ENCODE results near the gene AGPAT4. TPM values are rescaled to one million over a fixed set of nuclear protein-coding genes. Genes with fewer than 3 reads are reported as not detected.

Gene AGPAT4
- total RNA-seq, 1 donor from 2014 or later: 4.7 TPM

DNA sequence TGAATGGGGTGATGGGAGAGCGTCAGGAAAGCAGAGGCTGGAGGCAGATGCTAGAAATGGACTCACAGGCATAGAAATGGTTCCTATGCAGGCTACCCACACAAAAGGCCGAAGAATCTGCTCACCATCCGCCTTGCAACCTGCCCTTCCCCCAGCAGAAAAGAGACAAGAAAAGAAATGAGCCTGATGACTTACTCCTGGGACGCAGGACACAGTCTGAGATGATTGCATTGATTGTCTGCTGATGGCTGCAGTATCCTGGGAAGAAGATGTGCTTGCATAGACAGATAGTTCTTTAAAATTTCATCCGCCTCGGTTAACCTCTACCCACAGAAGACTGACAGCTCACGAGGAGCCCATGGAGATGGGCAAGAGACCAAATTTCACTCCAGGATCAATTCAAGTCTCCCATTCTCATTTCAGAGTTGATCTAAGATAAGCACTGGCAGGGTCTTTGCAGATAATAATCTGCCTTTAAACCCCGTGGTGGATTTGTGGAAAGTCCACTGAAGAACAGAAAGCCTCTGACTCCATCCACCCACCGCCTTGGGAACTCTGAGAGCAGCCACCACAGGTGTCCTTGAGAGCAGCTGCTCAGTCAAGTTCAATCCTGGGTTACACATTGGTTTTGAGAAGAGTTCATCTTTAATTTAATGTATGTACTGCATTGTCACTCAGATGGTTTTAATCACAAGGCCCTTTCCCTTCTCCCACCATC is 7.2 kb downstream of the AGPAT4 start:
- intact Hi-C loops (cut with micrococcal nuclease): no loop called here
- Mint-ChIP-seq H3K27ac (no peak overlapping the region), H3K9me3 (no peaks in the 10 kb centered on the region), H3K27me3 (no peaks in the 10 kb centered on the region), H3K4me3 (no peak overlapping the region), H3K4me1 (peaks cover 2% of the 10 kb centered on the region), H3K36me3 (ENCODE audit: low read depth) (no peaks in the 10 kb centered on the region)
- ChIA-PET CTCF (no interaction called here), POLR2A (no interaction called here)
- ATAC-seq (ENCODE audit: low read depth) (no peak), DNase-seq (no peak)
- no peak for TF ChIP-seq CTCF (IDR thresholded peaks at IDR 0.05)

GRCh38 chr6:161265975-161266374 is 7.9 kb downstream of the AGPAT4 start:
- POLR2A ChIA-PET: no interaction called here
- Mint-ChIP-seq H3K27ac (no peak overlapping the region), H3K27me3 (no peaks in the 10 kb centered on the region), H3K9me3 (no peaks in the 10 kb centered on the region), H3K4me3 (no peak overlapping the region), H3K36me3 (ENCODE audit: low read depth) (no peaks in the 10 kb centered on the region), H3K4me1 (peaks cover 2% of the 10 kb centered on the region)
- intact Hi-C loops (cut with micrococcal nuclease): no loop called here
- DNase-seq: no peak
- ATAC-seq (ENCODE audit: low read depth): no peak
- TF ChIP-seq CTCF (IDR thresholded peaks at IDR 0.05): no peak
- CTCF ChIA-PET: no interaction called here

DNA sequence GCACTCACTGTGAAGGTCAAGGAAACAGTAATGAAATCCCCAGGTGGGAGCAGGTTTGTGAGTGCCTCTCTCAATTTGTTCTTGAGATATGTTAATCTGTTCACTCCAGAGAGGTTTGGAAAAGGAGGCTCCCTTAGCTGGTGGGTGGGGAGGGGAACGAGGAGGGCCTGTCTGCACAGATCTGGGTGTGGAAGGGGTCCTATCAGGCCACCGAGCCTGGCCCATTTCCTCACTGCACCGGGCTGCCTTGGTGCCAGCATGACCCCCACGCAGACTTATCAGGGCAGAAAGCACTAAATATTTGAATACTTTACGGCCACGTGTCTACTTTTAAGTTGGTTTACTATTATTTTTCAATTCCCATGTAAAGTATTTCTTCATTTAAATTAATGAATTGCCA is 8.3 kb downstream of the AGPAT4 start:
- no peaks in the 10 kb centered on the region for H3K27me3 Mint-ChIP-seq
- POLR2A ChIA-PET: no interaction called here
- H3K27ac Mint-ChIP-seq: no peak overlapping the region
- DNase-seq (no peak), ATAC-seq (ENCODE audit: low read depth) (no peak)
- no peak for TF ChIP-seq CTCF (IDR thresholded peaks at IDR 0.05)
- no peaks in the 10 kb centered on the region for H3K9me3 Mint-ChIP-seq
- intact Hi-C loops (cut with micrococcal nuclease): no loop called here
- no peak overlapping the region for H3K4me3 Mint-ChIP-seq
- H3K36me3 Mint-ChIP-seq (ENCODE audit: low read depth): no peaks in the 10 kb centered on the region
- H3K4me1 Mint-ChIP-seq: peaks cover 2% of the 10 kb centered on the region
- CTCF ChIA-PET: no interaction called here

- H3K36me3 Mint-ChIP-seq (ENCODE audit: low read depth): no peaks in the 10 kb centered on the region
- POLR2A ChIA-PET: interaction anchor here (0.5 kb wide), 1 partner anchor 11 kb away, joined by 7 read pairs; no protein-coding TSS in a partner anchor
Measured at GRCh38 chr6:161264181-161264580, 9.7 kb downstream of the AGPAT4 start.

DNA sequence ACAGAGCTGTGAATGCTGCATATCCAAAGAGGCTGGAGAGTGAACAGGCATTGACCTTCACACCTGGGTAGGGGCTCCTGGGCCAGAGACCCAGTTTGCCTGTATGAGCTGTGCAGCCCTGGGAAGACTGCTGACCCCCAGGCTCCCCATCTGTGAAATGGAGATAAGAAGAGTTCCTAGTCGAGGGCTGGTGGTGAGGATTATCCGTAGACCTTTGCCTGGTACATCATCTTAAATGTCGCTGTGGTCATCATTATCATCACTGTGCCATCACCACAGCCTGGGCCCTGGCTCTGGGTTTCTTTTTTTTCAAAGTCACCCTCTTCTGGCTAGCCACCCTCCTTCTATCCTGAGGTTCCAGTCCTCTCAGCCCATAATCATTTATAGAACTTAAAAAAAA is 12.0 kb downstream of the AGPAT4 start:
- no peaks in the 10 kb centered on the region for H3K36me3 Mint-ChIP-seq (ENCODE audit: low read depth)
- no peak overlapping the region for H3K4me3 Mint-ChIP-seq
- no peaks in the 10 kb centered on the region for H3K27me3 Mint-ChIP-seq
- ATAC-seq (ENCODE audit: low read depth): no peak
- no peak for DNase-seq
- no peak for TF ChIP-seq CTCF (IDR thresholded peaks at IDR 0.05)
- H3K9me3 Mint-ChIP-seq: no peaks in the 10 kb centered on the region
- H3K27ac Mint-ChIP-seq: no peak overlapping the region
- ChIA-PET CTCF (no interaction called here), POLR2A (no interaction called here)
- intact Hi-C loops (cut with micrococcal nuclease): no loop called here
- H3K4me1 Mint-ChIP-seq: no peaks in the 10 kb centered on the region

More at GRCh38 chr6:161264181-161264580, 9.7 kb downstream of the AGPAT4 start:
- no peak for ATAC-seq (ENCODE audit: low read depth)
- CTCF ChIA-PET: no interaction called here
- H3K4me1 Mint-ChIP-seq: peaks cover 2% of the 10 kb centered on the region
- TF ChIP-seq CTCF (IDR thresholded peaks at IDR 0.05): no peak
- no peaks in the 10 kb centered on the region for H3K27me3 Mint-ChIP-seq
- no peaks in the 10 kb centered on the region for H3K9me3 Mint-ChIP-seq
- intact Hi-C loops (cut with micrococcal nuclease): no loop called here
- no peak for DNase-seq
- H3K4me3 Mint-ChIP-seq: no peak overlapping the region
- H3K27ac Mint-ChIP-seq: no peak overlapping the region

Measured in activated B cell treated with CpG ODN at 0.5 μM for 24 hours (primary cell).